CD4-positive, CD25-positive, alpha-beta regulatory T cell (primary cell): ENCODE measurements around the gene ITGAL. TPM values are rescaled to one million over a fixed set of nuclear protein-coding genes. Genes with fewer than 3 reads are reported as not detected.

ENCODE experiments used
- ATAC-seq, 2 donors: fragments of 150-1000 bp; cut with Tn5 transposase; one replicate each; pipeline ENCODE4 v1.10.0; 2021; ENCODE audit warnings: low read depth in 2 of 2, moderate number of reproducible peaks in 2 of 2, moderate library complexity in 1 of 2
- DNase-seq, 3 donors: peaks; one replicate each; pipeline versions ENCODE4 v3.0.0 to v3.0.0-alpha.2; 2012 to 2022; ENCODE audit warnings: mixed read lengths in 1 of 3
- H3K27ac ChIP-seq: one replicate; pipeline ENCODE4 v1.7.0; 2013; ENCODE audit warnings: mild to moderate bottlenecking, low read length; ENCODE audit not compliant: insufficient read depth, poor library complexity, severe bottlenecking
- H3K27me3 ChIP-seq: one replicate; pipeline ENCODE4 v1.7.0; 2013; ENCODE audit warnings: low read length; ENCODE audit not compliant: control insufficient read depth, insufficient read depth
- H3K36me3 ChIP-seq: one replicate; pipeline ENCODE4 v1.7.0; 2013; ENCODE audit warnings: mild to moderate bottlenecking, low read length, moderate library complexity; ENCODE audit not compliant: control insufficient read depth, insufficient read depth
- H3K4me1 ChIP-seq: 2 replicates; pipeline ENCODE4 v1.7.0; 2013; ENCODE audit warnings: mild to moderate bottlenecking, low read length; ENCODE audit not compliant: insufficient read depth, control insufficient read depth, poor library complexity, severe bottlenecking
- H3K4me3 ChIP-seq: one replicate; pipeline ENCODE4 v1.7.0; 2013; ENCODE audit warnings: low read depth, mild to moderate bottlenecking, low read length, moderate library complexity
- H3K9me3 ChIP-seq, 2 experiments: 1 replicate in 1 of 2; 2 replicates in 1 of 2; pipeline ENCODE4 v1.7.0; 2013; ENCODE audit warnings: low read length in 2 of 2, mild to moderate bottlenecking in 1 of 2, moderate library complexity in 1 of 2; ENCODE audit not compliant: control insufficient read depth in 2 of 2
- H3K27ac Mint-ChIP-seq, 3 donors: one replicate each; pipeline ENCODE4 v1.8.0; 2020 to 2022; ENCODE audit warnings: mild to moderate bottlenecking in 3 of 3, mixed read lengths in 3 of 3, moderate library complexity in 2 of 3
- H3K27me3 Mint-ChIP-seq: one replicate; pipeline ENCODE4 v1.8.0; 2022; ENCODE audit warnings: mild to moderate bottlenecking, mixed read lengths
- H3K36me3 Mint-ChIP-seq: one replicate; pipeline ENCODE4 v1.8.0; 2020; ENCODE audit warnings: mixed read lengths
- H3K4me1 Mint-ChIP-seq, 4 donors: one replicate each; pipeline ENCODE4 v1.8.0; 2020 to 2022; ENCODE audit warnings: mixed read lengths in 4 of 4, mild to moderate bottlenecking in 1 of 4
- H3K4me3 Mint-ChIP-seq, 4 donors: one replicate each; pipeline ENCODE4 v1.8.0; 2020 to 2022; ENCODE audit warnings: mild to moderate bottlenecking in 4 of 4, mixed read lengths in 4 of 4, moderate library complexity in 3 of 4
- H3K9me3 Mint-ChIP-seq, 7 donors: one replicate each; pipeline ENCODE4 v1.8.0; 2020 to 2022; ENCODE audit warnings: mixed read lengths in 7 of 7, mild to moderate bottlenecking in 3 of 7, moderate library complexity in 2 of 7
- polyA plus RNA-seq, 4 donors: library from polyadenylated mRNA; unstranded; fragments of 300-500 nt; fragmentation: Illumina TruSeq; gene quantifications; one replicate each; pipeline ENCODE4 v1.2.3, GENCODE V29; 2021
- total RNA-seq: library from RNA; stranded (reverse); gene quantifications from one replicate; pipeline ENCODE4 v1.2.3, GENCODE V29; 2022

ITGAL gene
- total and polyA plus RNA-seq, 5 donors from 2014 or later: 106 to 393 (median 125) TPM

- Mint-ChIP-seq H3K36me3 (no peaks in the 10 kb centered on the region), H3K4me1 (peaks cover 0 to 25% (median 16%) of the 10 kb centered on the region in 4 donors), H3K9me3 (no peaks in the 10 kb centered on the region), H3K4me3 (no peak overlapping the region), H3K27me3 (no peaks in the 10 kb centered on the region), H3K27ac (peak overlapping the region; percentile 7 to 19 (median 10))
- Histone ChIP-seq H3K4me1 (peaks cover 2% of the 10 kb centered on the region), H3K27me3 (no peaks in the 10 kb centered on the region), H3K27ac (no peak overlapping the region), H3K36me3 (no peaks in the 10 kb centered on the region), H3K4me3 (no peak overlapping the region), H3K9me3 (no peaks in the 10 kb centered on the region)
- ATAC-seq: no peak
- no peak for DNase-seq
Observed at GRCh38 chr16:30546115-30546514, 73.6 kb downstream of the ITGAL start.

- H3K36me3 ChIP-seq: peaks cover 5% of the 10 kb centered on the region
- DNase-seq: no peak
- peaks cover 6 to 51% (median 34%) of the 10 kb centered on the region in 4 donors for H3K4me1 Mint-ChIP-seq
- no peaks in the 10 kb centered on the region for H3K9me3 Mint-ChIP-seq
- peaks cover 27% of the 10 kb centered on the region for H3K4me1 ChIP-seq
- H3K4me3 Mint-ChIP-seq: peak overlapping the region in 1 of 4 donors; percentile 23
- no peaks in the 10 kb centered on the region for H3K27me3 ChIP-seq
- no peaks in the 10 kb centered on the region for H3K27me3 Mint-ChIP-seq
- no peaks in the 10 kb centered on the region for H3K9me3 ChIP-seq
- no peak for ATAC-seq
- peak overlapping the region; percentile 63 to 73 (median 64) for H3K27ac Mint-ChIP-seq
- H3K27ac ChIP-seq: no peak overlapping the region
- H3K36me3 Mint-ChIP-seq: peaks cover 3% of the 10 kb centered on the region
- H3K4me3 ChIP-seq: no peak overlapping the region
Observed at GRCh38 chr16:30548416-30549253, 76.1 kb downstream of the ITGAL start.

GRCh38 chr16:30551781-30552180 lies 79.2 kb downstream of the ITGAL start:
- no peaks in the 10 kb centered on the region for H3K27me3 Mint-ChIP-seq
- DNase-seq: peak; percentile 51 to 90 (median 73)

GRCh38 chr16:30552956-30553355 lies 80.4 kb downstream of the ITGAL start:
- Histone ChIP-seq H3K27ac (peak overlapping the region; percentile 65), H3K36me3 (peaks cover 18% of the 10 kb centered on the region), H3K4me3 (no peak overlapping the region), H3K9me3 (no peaks in the 10 kb centered on the region), H3K4me1 (peaks cover 59% of the 10 kb centered on the region), H3K27me3 (no peaks in the 10 kb centered on the region)
- ATAC-seq (no peak), DNase-seq (no peak)
- Mint-ChIP-seq H3K4me1 (peaks cover 6 to 69% (median 45%) of the 10 kb centered on the region in 4 donors), H3K36me3 (peaks cover 16% of the 10 kb centered on the region), H3K27me3 (no peaks in the 10 kb centered on the region), H3K9me3 (no peaks in the 10 kb centered on the region), H3K27ac (peak overlapping the region; percentile 73 to 94 (median 75)), H3K4me3 (peak overlapping the region in 2 of 4 donors; percentile 16 to 95)

More at GRCh38 chr16:30551781-30552180, 79.2 kb downstream of the ITGAL start:
- ATAC-seq: peak; percentile 84
- Mint-ChIP-seq H3K36me3 (peaks cover 16% of the 10 kb centered on the region), H3K27ac (peak overlapping the region; percentile 94 to 97 (median 96)), H3K4me1 (peaks cover 6 to 68% (median 44%) of the 10 kb centered on the region in 4 donors), H3K9me3 (no peaks in the 10 kb centered on the region), H3K4me3 (peak overlapping the region; percentile 77 to 95 (median 84))
- H3K27ac ChIP-seq: peak overlapping the region; percentile 65
- peak overlapping the region; percentile 44 for H3K4me3 ChIP-seq
- H3K27me3 ChIP-seq: no peaks in the 10 kb centered on the region
- peaks cover 47% of the 10 kb centered on the region for H3K4me1 ChIP-seq
- H3K36me3 ChIP-seq: peaks cover 18% of the 10 kb centered on the region
- no peaks in the 10 kb centered on the region for H3K9me3 ChIP-seq

GRCh38 chr16:30553393-30553899 lies 80.9 kb downstream of the ITGAL start:
- Mint-ChIP-seq H3K9me3 (no peaks in the 10 kb centered on the region), H3K36me3 (peaks cover 16% of the 10 kb centered on the region), H3K4me1 (peaks cover 6 to 67% (median 41%) of the 10 kb centered on the region in 4 donors), H3K27me3 (no peaks in the 10 kb centered on the region), H3K27ac (peak overlapping the region; percentile 73 to 94 (median 75)), H3K4me3 (peak overlapping the region; percentile 10 to 95 (median 26))
- no peaks in the 10 kb centered on the region for H3K9me3 ChIP-seq
- H3K27ac ChIP-seq: peak overlapping the region; percentile 65
- H3K36me3 ChIP-seq: peaks cover 18% of the 10 kb centered on the region
- H3K27me3 ChIP-seq: no peaks in the 10 kb centered on the region
- H3K4me1 ChIP-seq: peaks cover 59% of the 10 kb centered on the region
- no peak for ATAC-seq
- no peak overlapping the region for H3K4me3 ChIP-seq
- DNase-seq: no peak

GRCh38 chr16:30554557-30555314 lies 82.2 kb downstream of the ITGAL start:
- no peak for DNase-seq
- peaks cover 16% of the 10 kb centered on the region for H3K36me3 Mint-ChIP-seq
- H3K4me1 Mint-ChIP-seq: peaks cover 6 to 66% (median 33%) of the 10 kb centered on the region in 4 donors
- H3K27ac Mint-ChIP-seq: no peak overlapping the region
- ATAC-seq: no peak
- Histone ChIP-seq H3K9me3 (no peaks in the 10 kb centered on the region), H3K4me3 (no peak overlapping the region), H3K36me3 (peaks cover 18% of the 10 kb centered on the region), H3K27ac (no peak overlapping the region), H3K4me1 (peaks cover 59% of the 10 kb centered on the region), H3K27me3 (no peaks in the 10 kb centered on the region)
- H3K4me3 Mint-ChIP-seq: peak overlapping the region in 2 of 4 donors; percentile 38 to 95
- no peaks in the 10 kb centered on the region for H3K27me3 Mint-ChIP-seq
- H3K9me3 Mint-ChIP-seq: no peaks in the 10 kb centered on the region

GRCh38 chr16:30555315-30556124 lies 83.0 kb downstream of the ITGAL start:
- H3K9me3 Mint-ChIP-seq: no peaks in the 10 kb centered on the region
- H3K27me3 Mint-ChIP-seq: no peaks in the 10 kb centered on the region
- Histone ChIP-seq H3K9me3 (no peaks in the 10 kb centered on the region), H3K4me3 (no peak overlapping the region), H3K36me3 (peaks cover 18% of the 10 kb centered on the region), H3K27ac (no peak overlapping the region), H3K27me3 (no peaks in the 10 kb centered on the region), H3K4me1 (peaks cover 59% of the 10 kb centered on the region)
- ATAC-seq (no peak), DNase-seq (no peak)
- peak overlapping the region; percentile 26 to 92 (median 83) for H3K27ac Mint-ChIP-seq
- H3K4me1 Mint-ChIP-seq: peaks cover 6 to 66% (median 33%) of the 10 kb centered on the region in 4 donors
- peaks cover 16% of the 10 kb centered on the region for H3K36me3 Mint-ChIP-seq
- H3K4me3 Mint-ChIP-seq: peak overlapping the region; percentile 24 to 93 (median 90)
